ENCODE results near the gene GAST.

DNA sequence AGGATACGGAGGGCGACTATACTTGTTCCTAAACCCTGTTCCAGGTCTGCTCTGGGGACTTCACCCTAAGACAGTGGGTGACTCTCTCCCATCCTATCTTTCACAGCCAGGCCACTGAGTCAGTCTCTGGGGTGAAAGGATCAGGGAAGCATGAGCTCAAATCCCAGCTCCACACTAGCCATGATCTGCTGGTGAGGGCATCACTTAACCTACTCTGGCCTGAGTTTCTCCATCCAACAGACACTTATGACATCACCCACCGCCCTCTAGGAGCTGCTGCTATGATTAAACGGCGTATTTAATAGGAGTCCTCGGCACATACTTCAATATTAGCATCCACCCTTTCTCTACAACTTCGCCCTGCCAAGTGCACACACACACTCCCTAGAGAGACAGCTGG is 10.1 kb downstream of the GAST start:
- TF ChIP-seq, protein P1, sequence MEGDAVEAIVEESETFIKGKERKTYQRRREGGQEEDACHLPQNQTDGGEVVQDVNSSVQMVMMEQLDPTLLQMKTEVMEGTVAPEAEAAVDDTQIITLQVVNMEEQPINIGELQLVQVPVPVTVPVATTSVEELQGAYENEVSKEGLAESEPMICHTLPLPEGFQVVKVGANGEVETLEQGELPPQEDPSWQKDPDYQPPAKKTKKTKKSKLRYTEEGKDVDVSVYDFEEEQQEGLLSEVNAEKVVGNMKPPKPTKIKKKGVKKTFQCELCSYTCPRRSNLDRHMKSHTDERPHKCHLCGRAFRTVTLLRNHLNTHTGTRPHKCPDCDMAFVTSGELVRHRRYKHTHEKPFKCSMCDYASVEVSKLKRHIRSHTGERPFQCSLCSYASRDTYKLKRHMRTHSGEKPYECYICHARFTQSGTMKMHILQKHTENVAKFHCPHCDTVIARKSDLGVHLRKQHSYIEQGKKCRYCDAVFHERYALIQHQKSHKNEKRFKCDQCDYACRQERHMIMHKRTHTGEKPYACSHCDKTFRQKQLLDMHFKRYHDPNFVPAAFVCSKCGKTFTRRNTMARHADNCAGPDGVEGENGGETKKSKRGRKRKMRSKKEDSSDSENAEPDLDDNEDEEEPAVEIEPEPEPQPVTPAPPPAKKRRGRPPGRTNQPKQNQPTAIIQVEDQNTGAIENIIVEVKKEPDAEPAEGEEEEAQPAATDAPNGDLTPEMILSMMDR (IDR thresholded peaks at IDR 0.05; ENCODE audit: insufficient read depth, low read depth, low read length): no peak
- no peak for TF ChIP-seq EZH2 (IDR thresholded peaks at IDR 0.05; ENCODE audit: insufficient read depth, low read length)

Measured in astrocyte (in vitro differentiated cells and primary cell).